CD4-positive, alpha-beta T cell treated with Interleukin-2 at 100 ng/mL for 4 hours (primary cell): Measurements from ENCODE around the gene KCNH2.

ENCODE experiments used
- DNase-seq: peaks from one replicate; pipeline ENCODE4 v3.0.0-alpha.2; 2020; ENCODE audit warnings: low spot score

KCNH2 gene

GRCh38 chr7:150904011-150904909, 73.9 kb downstream of the KCNH2 start:
- DNase-seq = no peak

- no peak for DNase-seq
Measured at GRCh38 chr7:150903606-150904005, 74.5 kb downstream of the KCNH2 start.

- DNase-seq = no peak
Measured at GRCh38 chr7:150902078-150903033, 75.8 kb downstream of the KCNH2 start.

- DNase-seq = no peak
Measured at GRCh38 chr7:150901160-150902035, 76.7 kb downstream of the KCNH2 start.

- DNase-seq = no peak
Measured at GRCh38 chr7:150900675-150901074, 77.4 kb downstream of the KCNH2 start.

- DNase-seq = peak; percentile 79
Measured at GRCh38 chr7:150898475-150899011, 79.6 kb downstream of the KCNH2 start.

- DNase-seq = no peak
Measured at GRCh38 chr7:150897502-150898474, 80.3 kb downstream of the KCNH2 start.

GRCh38 chr7:150896562-150897209, 81.4 kb downstream of the KCNH2 start:
- no peak for DNase-seq

- DNase-seq = no peak
Measured at GRCh38 chr7:150895809-150896208, 82.3 kb downstream of the KCNH2 start.
